ENCODE measurements around the gene ADAM10. TPM values are rescaled to one million over a fixed set of nuclear protein-coding genes. Genes with fewer than 3 reads are reported as not detected.

Gene ADAM10
- total RNA-seq, 3 donors from 2014 or later: 53.8 to 113 (median 78.3) TPM

DNA sequence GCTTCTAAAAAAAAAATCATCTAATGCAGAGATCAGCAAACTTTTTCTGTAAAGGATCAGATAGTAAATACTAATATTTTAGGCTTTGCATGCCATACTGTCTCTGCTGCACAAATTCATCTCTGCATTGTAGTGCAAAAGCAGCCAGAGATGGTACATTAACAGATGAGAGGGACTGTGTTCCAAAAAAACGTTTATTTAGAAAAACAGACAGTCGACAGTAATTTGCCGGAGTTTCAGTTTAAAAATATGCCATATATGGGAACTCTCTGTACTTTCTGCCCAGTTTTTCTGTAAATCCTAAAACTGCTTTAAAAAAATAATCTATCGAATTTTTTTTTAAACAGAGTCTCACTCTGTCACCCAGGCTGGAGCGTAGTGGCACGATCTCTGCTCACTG, 35.8 kb upstream of the ADAM10 start:
- TF ChIP-seq, protein P1, sequence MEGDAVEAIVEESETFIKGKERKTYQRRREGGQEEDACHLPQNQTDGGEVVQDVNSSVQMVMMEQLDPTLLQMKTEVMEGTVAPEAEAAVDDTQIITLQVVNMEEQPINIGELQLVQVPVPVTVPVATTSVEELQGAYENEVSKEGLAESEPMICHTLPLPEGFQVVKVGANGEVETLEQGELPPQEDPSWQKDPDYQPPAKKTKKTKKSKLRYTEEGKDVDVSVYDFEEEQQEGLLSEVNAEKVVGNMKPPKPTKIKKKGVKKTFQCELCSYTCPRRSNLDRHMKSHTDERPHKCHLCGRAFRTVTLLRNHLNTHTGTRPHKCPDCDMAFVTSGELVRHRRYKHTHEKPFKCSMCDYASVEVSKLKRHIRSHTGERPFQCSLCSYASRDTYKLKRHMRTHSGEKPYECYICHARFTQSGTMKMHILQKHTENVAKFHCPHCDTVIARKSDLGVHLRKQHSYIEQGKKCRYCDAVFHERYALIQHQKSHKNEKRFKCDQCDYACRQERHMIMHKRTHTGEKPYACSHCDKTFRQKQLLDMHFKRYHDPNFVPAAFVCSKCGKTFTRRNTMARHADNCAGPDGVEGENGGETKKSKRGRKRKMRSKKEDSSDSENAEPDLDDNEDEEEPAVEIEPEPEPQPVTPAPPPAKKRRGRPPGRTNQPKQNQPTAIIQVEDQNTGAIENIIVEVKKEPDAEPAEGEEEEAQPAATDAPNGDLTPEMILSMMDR (IDR thresholded peaks at IDR 0.05): no peak
- no peak for TF ChIP-seq POLR2A (IDR thresholded peaks at IDR 0.05)
- no peak for TF ChIP-seq POLR2AphosphoS5 (IDR thresholded peaks at IDR 0.05)
- H3K27me3 ChIP-seq: no peaks in the 10 kb centered on the region
- H3K27ac ChIP-seq: no peak overlapping the region
- H3K4me3 ChIP-seq: no peak overlapping the region
- H3K36me3 ChIP-seq: no peaks in the 10 kb centered on the region
- H3K9me3 ChIP-seq: no peaks in the 10 kb centered on the region
- DNase-seq (ENCODE audit: low spot score in 2 of 2): no peak
- H3K4me1 ChIP-seq: no peaks in the 10 kb centered on the region
- intact Hi-C loops (cut with DNase I; ENCODE audit: low total_unique reads): no loop called here

DNA sequence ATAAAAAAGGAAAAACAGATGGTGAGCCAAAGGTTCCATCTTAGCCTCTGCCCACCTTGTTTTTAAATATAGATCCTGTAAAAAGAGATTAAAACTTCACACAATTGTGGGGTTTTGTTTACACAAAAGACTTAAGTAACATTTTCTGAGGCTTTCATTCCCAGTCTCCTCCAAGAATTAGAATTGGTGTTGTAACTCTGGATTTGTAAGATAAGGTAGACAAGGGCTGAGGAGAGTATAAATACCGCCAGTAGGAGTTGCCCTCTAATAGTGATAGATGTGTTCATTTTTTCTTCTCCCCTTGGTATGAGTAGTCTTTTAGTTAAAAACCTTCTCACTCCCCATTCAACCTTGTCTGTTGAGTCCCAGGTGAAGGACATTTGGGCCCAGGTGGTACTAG, 30.0 kb upstream of the ADAM10 start:
- TF ChIP-seq, protein P1 (IDR thresholded peaks at IDR 0.05): no peak
- TF ChIP-seq POLR2A (IDR thresholded peaks at IDR 0.05) (no peak), POLR2AphosphoS5 (IDR thresholded peaks at IDR 0.05) (no peak)
- H3K9me3 ChIP-seq: no peaks in the 10 kb centered on the region
- H3K4me1 ChIP-seq: no peaks in the 10 kb centered on the region
- no peak overlapping the region for H3K27ac ChIP-seq
- H3K4me3 ChIP-seq: no peak overlapping the region
- H3K36me3 ChIP-seq: no peaks in the 10 kb centered on the region
- no peaks in the 10 kb centered on the region for H3K27me3 ChIP-seq
- DNase-seq (ENCODE audit: low spot score in 2 of 2): no peak
- intact Hi-C loops (cut with DNase I; ENCODE audit: low total_unique reads): no loop called here

DNA sequence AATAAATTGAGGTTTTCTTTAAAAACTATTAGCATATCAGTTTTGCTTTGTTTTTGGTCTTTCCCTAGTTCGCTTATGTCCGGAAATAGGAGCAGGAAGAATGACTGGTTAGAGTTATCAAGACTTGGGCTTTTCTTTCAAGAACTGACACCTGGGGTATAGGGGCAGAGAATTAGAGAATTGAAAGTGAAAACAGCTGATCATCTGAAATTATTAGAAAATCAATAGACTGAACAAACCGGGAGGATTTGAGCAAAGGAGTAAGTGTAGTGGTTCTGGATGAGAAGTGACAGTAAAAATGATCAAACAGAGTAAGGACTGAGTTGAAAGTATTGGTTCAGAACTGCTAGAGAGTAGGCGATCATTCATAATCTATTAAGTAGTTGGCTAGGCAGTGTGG, 27.6 kb upstream of the ADAM10 start:
- intact Hi-C loops (cut with DNase I; ENCODE audit: low total_unique reads): no loop called here
- Histone ChIP-seq H3K27ac (no peak overlapping the region), H3K4me3 (no peak overlapping the region), H3K36me3 (no peaks in the 10 kb centered on the region), H3K27me3 (no peaks in the 10 kb centered on the region), H3K9me3 (no peaks in the 10 kb centered on the region), H3K4me1 (no peaks in the 10 kb centered on the region)
- TF ChIP-seq POLR2AphosphoS5 (IDR thresholded peaks at IDR 0.05): no peak
- TF ChIP-seq, protein P1 (IDR thresholded peaks at IDR 0.05): no peak
- DNase-seq (ENCODE audit: low spot score in 2 of 2): no peak

DNA sequence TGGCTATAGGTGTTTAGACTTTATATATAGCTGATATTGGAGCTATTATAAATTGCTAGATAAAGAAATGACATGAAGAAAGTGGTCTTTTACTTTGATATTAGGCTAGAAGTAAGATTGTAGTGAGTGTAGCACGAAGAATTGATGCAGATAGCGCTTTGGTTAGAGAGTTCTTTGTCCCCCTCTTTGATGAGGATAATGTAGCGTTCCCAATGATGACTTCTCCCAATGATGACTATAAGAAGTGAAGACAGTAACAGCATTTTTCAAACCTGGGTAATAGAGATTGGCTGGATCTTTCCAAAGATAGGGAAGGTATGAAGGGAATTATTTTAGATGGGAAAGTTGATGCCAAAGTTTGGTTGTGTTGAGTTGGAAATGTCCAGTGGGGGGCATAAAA, 25.9 kb upstream of the ADAM10 start:
- no peak overlapping the region for H3K27ac ChIP-seq
- no peaks in the 10 kb centered on the region for H3K4me1 ChIP-seq
- no peaks in the 10 kb centered on the region for H3K9me3 ChIP-seq
- no peaks in the 10 kb centered on the region for H3K36me3 ChIP-seq
- no peak overlapping the region for H3K4me3 ChIP-seq
- intact Hi-C loops (cut with DNase I; ENCODE audit: low total_unique reads): no loop called here
- no peak for TF ChIP-seq POLR2AphosphoS5 (IDR thresholded peaks at IDR 0.05)
- TF ChIP-seq, protein P1 (IDR thresholded peaks at IDR 0.05): no peak
- no peak for TF ChIP-seq POLR2A (IDR thresholded peaks at IDR 0.05)
- DNase-seq (ENCODE audit: low spot score in 2 of 2): no peak
- H3K27me3 ChIP-seq: no peaks in the 10 kb centered on the region

DNA sequence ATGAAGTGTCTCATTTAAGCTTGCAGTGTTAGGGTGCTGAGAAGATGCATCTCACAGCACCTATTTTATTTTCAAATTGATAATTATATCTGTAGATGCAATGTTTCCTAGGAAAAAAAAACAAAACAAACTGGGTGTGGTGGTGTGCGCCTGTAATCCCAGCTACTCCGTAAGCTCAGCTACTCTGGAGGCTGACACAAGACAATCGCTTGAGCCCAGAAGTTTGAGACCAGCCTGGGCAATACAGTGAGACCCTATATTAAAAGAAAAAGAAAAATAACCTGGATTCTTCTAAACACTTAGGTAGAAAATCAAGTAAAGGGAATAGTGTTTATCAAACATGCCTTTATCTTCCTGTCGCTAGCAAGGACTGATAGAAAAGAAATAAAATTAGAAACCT, 23.5 kb upstream of the ADAM10 start:
- intact Hi-C loops (cut with DNase I; ENCODE audit: low total_unique reads): no loop called here
- Histone ChIP-seq H3K36me3 (no peaks in the 10 kb centered on the region), H3K9me3 (no peaks in the 10 kb centered on the region), H3K27me3 (no peaks in the 10 kb centered on the region), H3K4me1 (peaks cover 0 to 5% of the 10 kb centered on the region in 2 donors), H3K4me3 (peak overlapping the region; percentile 83 to 99 (median 93)), H3K27ac (no peak overlapping the region)
- TF ChIP-seq POLR2AphosphoS5 (IDR thresholded peaks at IDR 0.05) (no peak), POLR2A (IDR thresholded peaks at IDR 0.05) (no peak)
- TF ChIP-seq, protein P1 (IDR thresholded peaks at IDR 0.05): no peak
- no peak for DNase-seq (ENCODE audit: low spot score in 2 of 2)

Measured in breast epithelium (tissue), 4 donors.